Rectal smooth muscle tissue (tissue), 1 donor: Measurements from ENCODE around the gene VWF.

Experiments
- H3K27ac ChIP-seq: one replicate; pipeline ENCODE4 v1.7.0; 2013; ENCODE audit warnings: low read depth, low read length, inconsistent platforms
- H3K27me3 ChIP-seq: one replicate; pipeline ENCODE4 v1.7.0; 2013; ENCODE audit warnings: low read length; ENCODE audit not compliant: control insufficient read depth, insufficient read depth
- H3K36me3 ChIP-seq: one replicate; pipeline ENCODE4 v1.7.0; 2013; ENCODE audit warnings: low read length; ENCODE audit not compliant: control insufficient read depth, insufficient read depth
- H3K4me1 ChIP-seq: one replicate; pipeline ENCODE4 v1.7.0; 2013; ENCODE audit warnings: low read length; ENCODE audit not compliant: control insufficient read depth, insufficient read depth
- H3K4me3 ChIP-seq: one replicate; pipeline ENCODE4 v1.7.0; 2013; ENCODE audit warnings: low read length
- H3K9ac ChIP-seq: one replicate; pipeline ENCODE4 v1.7.0; 2013; ENCODE audit warnings: low read length

Gene VWF

DNA sequence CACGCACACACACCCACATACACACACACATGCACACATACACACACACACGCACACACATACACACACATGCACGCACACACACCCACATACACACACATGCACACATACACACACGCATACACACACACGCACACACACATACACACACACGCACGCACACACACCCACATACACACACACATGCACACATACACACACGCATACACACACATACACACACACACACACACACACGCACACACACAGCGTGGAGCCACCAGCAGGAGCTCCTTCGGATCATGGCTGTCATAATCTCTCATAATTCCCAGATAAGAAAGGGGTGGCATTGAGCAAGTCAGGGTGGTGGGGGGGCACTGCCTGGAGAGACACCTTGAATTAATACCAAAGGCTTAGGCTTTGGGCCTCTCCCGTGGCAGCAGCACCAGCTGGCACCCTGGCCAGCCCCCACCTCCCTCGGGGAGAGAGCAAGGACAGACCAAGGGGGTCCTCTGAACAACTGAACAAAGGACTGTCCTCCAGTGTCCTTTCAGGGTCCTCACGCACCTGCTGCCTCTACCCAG lies 201.3 kb downstream of the VWF start:
- Histone ChIP-seq H3K9ac (no peak overlapping the region), H3K4me1 (no peaks in the 10 kb centered on the region), H3K27me3 (no peaks in the 10 kb centered on the region), H3K27ac (no peak overlapping the region), H3K4me3 (no peak overlapping the region), H3K36me3 (no peaks in the 10 kb centered on the region)

GRCh38 chr12:5921966-5922899 lies 202.2 kb downstream of the VWF start:
- no peak overlapping the region for H3K4me3 ChIP-seq

DNA sequence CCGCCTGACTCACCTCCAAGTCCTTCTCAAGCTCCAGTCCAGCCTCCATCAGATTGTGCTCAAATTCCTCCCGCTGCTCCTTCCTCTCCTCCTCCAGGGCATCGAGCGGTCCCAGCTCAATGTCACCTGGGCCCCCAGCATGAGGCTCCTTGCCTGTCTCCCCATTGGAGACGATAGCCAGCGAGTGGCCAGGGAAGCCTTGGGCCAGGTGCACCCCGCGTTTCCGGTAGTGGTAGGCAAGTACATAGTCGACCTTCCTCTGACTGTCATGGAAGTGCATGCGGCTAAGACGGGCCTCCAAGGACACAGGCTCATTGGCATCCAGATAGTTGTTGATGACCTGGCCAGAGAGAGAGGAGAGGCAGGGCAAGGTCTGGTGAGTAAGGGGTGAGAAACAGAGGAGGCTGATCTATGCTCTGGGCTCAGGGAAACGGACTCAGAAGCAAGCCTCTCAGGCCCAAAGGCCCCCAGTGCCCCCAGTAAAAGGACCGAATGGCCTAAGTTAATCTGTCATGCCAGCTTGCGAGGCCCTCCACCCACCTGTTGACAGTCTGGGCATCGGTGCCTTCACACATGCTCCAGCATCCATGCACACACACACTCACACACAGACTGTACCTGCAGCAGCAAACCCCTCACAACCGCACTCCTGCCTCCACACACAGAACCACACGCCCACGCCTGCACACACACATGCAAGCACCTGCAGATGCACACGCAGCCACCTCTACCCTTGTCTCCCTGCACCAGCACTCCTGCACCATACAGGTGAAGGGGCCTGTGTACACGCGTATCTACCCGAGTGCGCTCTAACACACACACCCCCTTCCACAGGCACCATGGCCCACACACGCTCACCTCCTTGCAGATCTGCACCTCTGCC lies 203.2 kb downstream of the VWF start:
- H3K4me1 ChIP-seq: no peaks in the 10 kb centered on the region
- no peaks in the 10 kb centered on the region for H3K36me3 ChIP-seq
- no peak overlapping the region for H3K27ac ChIP-seq
- H3K9ac ChIP-seq: no peak overlapping the region
- no peaks in the 10 kb centered on the region for H3K27me3 ChIP-seq
- no peak overlapping the region for H3K4me3 ChIP-seq

More at GRCh38 chr12:5921966-5922899, 202.2 kb downstream of the VWF start:
- no peaks in the 10 kb centered on the region for H3K36me3 ChIP-seq
- no peak overlapping the region for H3K27ac ChIP-seq
- H3K27me3 ChIP-seq: no peaks in the 10 kb centered on the region
- no peak overlapping the region for H3K9ac ChIP-seq
- no peaks in the 10 kb centered on the region for H3K4me1 ChIP-seq

DNA sequence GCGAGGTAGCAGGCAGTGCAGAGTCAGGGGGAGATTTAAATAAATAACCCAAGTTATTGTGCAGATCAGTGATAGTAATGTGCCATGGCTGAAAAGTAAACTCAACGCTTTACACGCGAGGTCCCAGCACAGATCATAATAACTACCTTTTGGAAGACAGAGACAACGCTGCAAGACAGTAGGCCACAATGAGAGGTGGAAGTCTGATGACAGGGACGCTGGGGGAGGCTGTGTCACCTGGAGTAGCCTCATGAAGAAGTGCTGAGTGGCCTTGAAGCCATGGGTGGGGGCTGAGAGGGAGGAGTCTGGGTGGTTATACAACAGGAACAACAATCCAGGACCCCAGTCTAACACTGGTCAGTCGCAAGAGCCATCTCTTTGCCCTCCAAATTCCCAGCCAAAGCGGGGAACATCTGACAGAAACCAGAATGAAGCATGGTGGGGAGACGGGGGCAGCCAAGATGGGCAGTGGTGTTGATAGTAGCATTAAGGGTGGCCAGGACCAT lies 207.6 kb downstream of the VWF start:
- Histone ChIP-seq H3K36me3 (no peaks in the 10 kb centered on the region), H3K27me3 (no peaks in the 10 kb centered on the region), H3K4me1 (no peaks in the 10 kb centered on the region), H3K27ac (no peak overlapping the region), H3K4me3 (no peak overlapping the region), H3K9ac (no peak overlapping the region)

DNA sequence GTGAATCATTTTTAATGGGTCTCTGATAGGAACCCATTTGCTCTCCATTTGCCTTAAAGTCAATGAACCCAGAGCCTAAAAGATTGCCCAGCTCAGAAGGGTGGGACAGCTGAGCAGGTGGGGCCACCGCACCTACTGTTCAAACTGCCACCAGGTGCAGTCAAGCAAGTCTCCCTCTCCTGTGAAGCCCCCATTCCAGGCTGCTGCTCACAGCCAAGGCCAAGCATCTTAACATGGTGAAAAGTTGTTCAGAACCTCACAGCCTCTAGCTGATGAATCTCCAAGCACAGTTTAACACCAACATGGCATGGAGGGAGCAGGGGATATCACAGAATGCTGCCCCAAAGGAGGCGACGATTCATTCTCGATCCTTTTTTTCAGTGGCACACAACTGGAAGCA lies 209.0 kb downstream of the VWF start:
- H3K36me3 ChIP-seq: no peaks in the 10 kb centered on the region
- H3K9ac ChIP-seq: no peak overlapping the region
- no peaks in the 10 kb centered on the region for H3K27me3 ChIP-seq
- H3K27ac ChIP-seq: no peak overlapping the region
- H3K4me1 ChIP-seq: no peaks in the 10 kb centered on the region
- no peak overlapping the region for H3K4me3 ChIP-seq

GRCh38 chr12:5914387-5915149 lies 209.9 kb downstream of the VWF start:
- H3K27me3 ChIP-seq: no peaks in the 10 kb centered on the region
- H3K4me3 ChIP-seq: no peak overlapping the region
- no peak overlapping the region for H3K27ac ChIP-seq
- H3K9ac ChIP-seq: no peak overlapping the region
- no peaks in the 10 kb centered on the region for H3K4me1 ChIP-seq
- H3K36me3 ChIP-seq: no peaks in the 10 kb centered on the region

- H3K36me3 ChIP-seq: no peaks in the 10 kb centered on the region
- H3K4me1 ChIP-seq: no peaks in the 10 kb centered on the region
- no peak overlapping the region for H3K9ac ChIP-seq
- no peaks in the 10 kb centered on the region for H3K27me3 ChIP-seq
- no peak overlapping the region for H3K27ac ChIP-seq
- no peak overlapping the region for H3K4me3 ChIP-seq
These were observed 211.1 kb downstream of the VWF start for GRCh38 chr12:5913387-5913786.

DNA sequence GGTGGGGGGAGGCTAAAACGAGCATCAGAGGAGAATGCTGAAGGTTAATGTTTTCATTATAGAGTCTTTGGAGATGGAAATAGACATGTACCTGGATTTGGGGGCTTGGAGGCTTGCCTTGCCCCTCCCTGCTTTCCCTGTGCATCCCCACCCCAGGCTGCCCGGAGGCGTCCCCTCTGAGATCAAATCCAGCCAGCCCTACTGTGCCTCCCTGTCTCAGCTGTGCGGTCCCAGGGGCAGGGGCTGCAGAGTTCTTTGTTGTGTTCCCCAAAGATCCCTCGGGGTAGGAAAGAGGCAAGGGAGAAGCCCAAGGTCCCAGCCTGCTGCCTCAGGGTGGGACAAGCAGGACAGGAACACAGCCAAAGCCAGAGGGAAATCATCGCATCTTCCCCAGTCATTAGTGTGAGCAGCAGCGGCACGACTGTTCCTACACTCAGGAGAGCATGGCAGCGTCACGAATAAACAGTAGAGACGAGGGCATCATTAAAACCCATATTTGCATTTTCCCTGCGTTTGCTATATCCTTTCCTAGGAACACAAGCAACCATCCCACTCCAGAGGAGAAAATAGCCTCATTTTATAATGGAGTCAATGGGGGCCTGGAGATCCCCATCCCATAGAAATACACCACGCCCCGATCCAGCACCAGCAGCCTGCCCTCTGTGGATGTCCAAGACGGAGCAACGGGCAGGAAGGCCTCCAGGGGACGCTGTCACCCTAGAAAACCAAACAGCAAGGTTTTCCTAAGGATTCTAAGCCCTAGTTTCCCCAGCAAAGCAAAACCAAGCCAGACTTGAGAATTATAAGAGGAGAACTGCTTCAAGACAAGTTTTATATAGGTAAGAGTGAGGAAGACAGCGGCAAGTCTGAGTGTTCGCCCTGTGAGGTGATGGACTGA lies 211.8 kb downstream of the VWF start:
- Histone ChIP-seq H3K36me3 (no peaks in the 10 kb centered on the region), H3K27me3 (no peaks in the 10 kb centered on the region), H3K27ac (no peak overlapping the region), H3K4me3 (no peak overlapping the region), H3K9ac (no peak overlapping the region), H3K4me1 (no peaks in the 10 kb centered on the region)

- H3K4me1 ChIP-seq: no peaks in the 10 kb centered on the region
- no peak overlapping the region for H3K27ac ChIP-seq
- H3K4me3 ChIP-seq: no peak overlapping the region
- no peaks in the 10 kb centered on the region for H3K36me3 ChIP-seq
- no peak overlapping the region for H3K9ac ChIP-seq
- H3K27me3 ChIP-seq: no peaks in the 10 kb centered on the region
These were observed 212.5 kb downstream of the VWF start for GRCh38 chr12:5912011-5912410.

DNA sequence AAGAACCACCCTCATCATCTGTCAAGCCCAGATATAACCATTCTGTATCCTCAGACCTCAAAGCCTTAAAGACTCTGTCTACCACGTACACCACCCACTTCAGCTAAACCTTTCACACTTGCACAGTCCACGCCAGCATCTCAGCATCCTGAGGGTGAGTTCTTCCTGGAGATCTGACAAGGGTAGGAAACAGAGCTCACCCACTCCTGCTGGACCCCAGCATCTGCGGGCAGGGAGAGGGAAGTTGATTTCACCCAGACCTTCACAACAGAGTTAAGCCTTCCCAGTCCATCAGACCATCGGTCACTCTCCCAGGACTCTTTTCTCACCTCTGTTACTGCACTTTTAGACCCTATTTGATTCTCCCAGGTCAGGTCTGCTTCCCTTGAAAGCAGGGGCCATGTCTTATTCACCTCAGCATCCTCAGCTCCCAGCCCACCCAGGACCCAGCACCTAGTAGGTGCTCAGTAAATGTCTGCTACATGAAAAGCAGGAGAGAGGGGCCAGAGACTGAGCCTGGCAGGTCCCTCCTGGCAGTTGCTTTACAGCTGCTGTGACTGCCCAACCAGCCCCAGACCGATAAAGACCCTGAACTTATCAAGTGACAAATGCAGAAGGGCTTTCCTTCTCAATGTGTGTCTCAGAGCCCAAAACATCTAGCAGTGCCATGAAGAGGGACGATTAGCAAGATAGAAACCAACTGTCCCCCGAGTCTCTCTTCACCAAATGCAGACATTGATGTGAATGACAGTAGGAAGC lies 213.5 kb downstream of the VWF start:
- H3K4me3 ChIP-seq: no peak overlapping the region
- no peaks in the 10 kb centered on the region for H3K27me3 ChIP-seq
- no peak overlapping the region for H3K9ac ChIP-seq
- no peaks in the 10 kb centered on the region for H3K4me1 ChIP-seq
- no peak overlapping the region for H3K27ac ChIP-seq
- H3K36me3 ChIP-seq: no peaks in the 10 kb centered on the region
